ENCODE results near the gene ARL14EPL.
A peak's percentile ranks its signal among the peaks of the same experiment; 100 is the strongest.

The ARL14EPL gene

DNA sequence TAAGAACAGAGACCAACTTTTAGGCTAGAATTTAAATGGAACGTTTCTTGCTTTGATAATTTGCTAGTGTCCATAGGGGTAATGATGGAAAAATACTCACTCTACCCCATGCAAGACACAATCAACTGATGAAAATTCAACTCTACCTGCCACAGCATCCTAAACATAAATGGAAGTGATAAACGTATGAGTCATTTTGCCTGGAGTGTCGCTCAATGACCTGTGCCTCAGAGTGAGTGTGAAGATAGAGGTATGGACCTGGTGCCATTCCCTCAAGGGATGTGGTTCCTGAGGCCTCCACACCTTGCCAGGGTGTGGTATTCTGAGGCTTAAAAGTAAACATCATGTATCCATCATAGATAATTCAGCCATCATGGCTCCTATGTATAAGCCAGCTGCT is 14.0 kb downstream of the ARL14EPL start:
- Histone ChIP-seq H3K9me3 (ENCODE audit: control insufficient read depth, low read length) (no peaks in the 10 kb centered on the region), H3K27ac (ENCODE audit: low read depth, low read length, severe bottlenecking) (no peak overlapping the region), H3K4me3 (ENCODE audit: extremely low read depth, insufficient read depth, low read length, poor library complexity, severe bottlenecking) (no peak overlapping the region), H3K36me3 (ENCODE audit: control insufficient read depth, insufficient read depth, low read length) (no peaks in the 10 kb centered on the region), H3K4me1 (ENCODE audit: control insufficient read depth, insufficient read depth, low read length, poor library complexity, severe bottlenecking) (no peaks in the 10 kb centered on the region)
- WGBS, 2 experiments (ENCODE audit: insufficient coverage in 2 of 2), result no CpG with 5 or more reads among the region's 3 CpGs

DNA sequence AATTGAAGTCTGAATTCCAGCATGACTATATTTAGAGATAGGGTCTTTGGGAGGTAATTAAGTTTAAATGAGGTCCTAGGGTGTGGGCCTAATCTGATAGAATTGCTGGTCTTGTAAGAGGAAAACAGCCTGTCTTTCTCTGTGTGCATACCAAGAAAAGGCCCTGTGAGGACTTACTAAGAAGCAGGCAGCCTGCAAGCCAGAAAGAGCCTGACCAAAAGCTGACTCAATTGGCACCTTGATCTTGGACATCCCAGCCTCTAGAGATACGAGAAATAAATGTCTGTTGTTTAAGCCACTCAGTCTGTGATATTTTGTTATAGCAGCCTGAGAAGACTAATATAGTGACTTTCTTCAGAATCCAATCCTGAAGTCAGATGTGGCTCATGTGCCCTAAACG is 14.6 kb downstream of the ARL14EPL start:
- Histone ChIP-seq H3K9me3 (ENCODE audit: control insufficient read depth, low read length) (no peaks in the 10 kb centered on the region), H3K36me3 (ENCODE audit: control insufficient read depth, insufficient read depth, low read length) (no peaks in the 10 kb centered on the region), H3K4me1 (ENCODE audit: control insufficient read depth, insufficient read depth, low read length, poor library complexity, severe bottlenecking) (no peaks in the 10 kb centered on the region), H3K4me3 (ENCODE audit: extremely low read depth, insufficient read depth, low read length, poor library complexity, severe bottlenecking) (no peak overlapping the region), H3K27ac (ENCODE audit: low read depth, low read length, severe bottlenecking) (no peak overlapping the region)
- WGBS, 2 experiments (ENCODE audit: insufficient coverage in 2 of 2), result 100% methylated on average over 1 of the region's 2 CpGs; no CpG with 5 or more reads in 1 of the 2 experiments

DNA sequence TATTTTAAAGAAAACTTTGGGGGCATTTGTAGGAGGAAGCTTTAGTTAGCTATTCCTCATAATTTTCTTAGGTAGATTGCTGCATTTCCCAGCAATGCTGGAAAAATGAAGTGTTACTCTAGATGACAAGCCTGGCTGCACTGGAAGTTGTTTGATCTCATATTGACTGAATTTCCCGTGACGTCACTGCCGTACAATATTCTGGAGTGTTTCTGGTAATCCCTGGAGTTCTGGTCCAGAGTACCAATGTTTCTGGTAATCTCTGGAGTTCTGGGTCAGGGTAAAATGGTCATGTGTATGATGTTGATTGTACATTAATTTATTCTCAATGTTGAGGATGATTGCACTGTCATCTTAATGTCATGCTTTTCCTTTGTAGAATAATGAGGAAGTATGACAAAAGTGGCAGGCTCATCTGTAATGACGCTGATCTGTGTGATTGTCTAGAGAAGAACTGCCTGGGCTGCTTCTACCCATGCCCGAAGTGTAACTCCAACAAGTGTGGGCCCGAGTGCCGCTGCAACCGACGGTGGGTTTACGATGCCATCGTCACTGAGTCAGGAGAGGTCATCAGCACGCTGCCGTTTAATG is 26.2 kb downstream of the ARL14EPL start:
- Histone ChIP-seq H3K4me3 (ENCODE audit: extremely low read depth, insufficient read depth, low read length, poor library complexity, severe bottlenecking) (no peak overlapping the region), H3K27ac (ENCODE audit: low read depth, low read length, severe bottlenecking) (no peak overlapping the region), H3K9me3 (ENCODE audit: control insufficient read depth, low read length) (no peaks in the 10 kb centered on the region), H3K4me1 (ENCODE audit: control insufficient read depth, insufficient read depth, low read length, poor library complexity, severe bottlenecking) (no peaks in the 10 kb centered on the region), H3K36me3 (ENCODE audit: control insufficient read depth, insufficient read depth, low read length) (no peaks in the 10 kb centered on the region)
- WGBS, 2 experiments (ENCODE audit: insufficient coverage in 2 of 2), result 93 to 94% methylated on average over 9 to 12 of the region's 13 CpGs

DNA sequence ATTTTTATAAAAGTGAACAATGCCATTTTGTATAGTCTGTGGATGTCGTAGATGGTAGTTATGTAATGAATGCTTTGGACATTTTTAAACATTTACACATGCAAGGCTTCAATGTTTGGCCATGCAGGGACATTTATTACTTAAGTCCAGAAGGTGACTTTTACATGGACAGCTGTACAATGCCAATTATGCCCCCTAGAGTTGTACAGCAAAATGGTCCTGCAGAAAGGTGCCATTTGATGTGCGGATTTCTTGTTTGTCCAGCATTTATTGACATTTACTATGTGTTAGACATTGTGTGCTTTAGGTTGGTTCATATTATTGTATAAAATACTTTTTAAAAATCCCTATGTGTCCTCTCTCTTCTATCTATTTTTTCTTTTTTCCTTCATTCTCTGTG is 30.1 kb downstream of the ARL14EPL start:
- WGBS, 2 experiments (ENCODE audit: insufficient coverage in 2 of 2), result no CpG with 5 or more reads among the region's 2 CpGs
- H3K4me3 ChIP-seq (ENCODE audit: extremely low read depth, insufficient read depth, low read length, poor library complexity, severe bottlenecking), result no peak overlapping the region
- no peaks in the 10 kb centered on the region for H3K9me3 ChIP-seq (ENCODE audit: control insufficient read depth, low read length)
- no peaks in the 10 kb centered on the region for H3K4me1 ChIP-seq (ENCODE audit: control insufficient read depth, insufficient read depth, low read length, poor library complexity, severe bottlenecking)
- no peaks in the 10 kb centered on the region for H3K36me3 ChIP-seq (ENCODE audit: control insufficient read depth, insufficient read depth, low read length)
- H3K27ac ChIP-seq (ENCODE audit: low read depth, low read length, severe bottlenecking), result no peak overlapping the region

DNA sequence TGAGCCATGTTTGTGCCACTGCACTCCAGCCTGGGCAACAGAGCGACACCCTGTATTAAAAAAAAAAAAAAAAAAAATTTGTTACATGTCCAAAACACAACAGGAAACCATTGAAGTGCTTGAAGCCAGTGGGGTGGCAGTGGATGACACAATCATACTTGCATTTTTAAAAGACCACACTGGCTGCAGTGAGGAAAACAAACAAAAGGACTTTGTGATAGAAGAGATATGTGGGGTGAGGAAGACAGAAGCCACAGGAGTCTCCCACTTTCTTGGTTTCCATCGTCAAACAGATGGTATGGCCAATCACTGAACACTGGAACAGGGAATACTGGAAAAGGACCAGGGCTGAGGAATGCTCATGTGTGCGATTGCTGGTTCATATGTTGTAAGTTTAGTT is 31.7 kb downstream of the ARL14EPL start:
- 86 to 97% methylated on average over 1 to 2 of the region's 3 CpGs for WGBS, 2 experiments (ENCODE audit: insufficient coverage in 2 of 2)
- Histone ChIP-seq H3K9me3 (ENCODE audit: control insufficient read depth, low read length) (no peaks in the 10 kb centered on the region), H3K4me1 (ENCODE audit: control insufficient read depth, insufficient read depth, low read length, poor library complexity, severe bottlenecking) (no peaks in the 10 kb centered on the region), H3K27ac (ENCODE audit: low read depth, low read length, severe bottlenecking) (no peak overlapping the region), H3K4me3 (ENCODE audit: extremely low read depth, insufficient read depth, low read length, poor library complexity, severe bottlenecking) (no peak overlapping the region), H3K36me3 (ENCODE audit: control insufficient read depth, insufficient read depth, low read length) (no peaks in the 10 kb centered on the region)

DNA sequence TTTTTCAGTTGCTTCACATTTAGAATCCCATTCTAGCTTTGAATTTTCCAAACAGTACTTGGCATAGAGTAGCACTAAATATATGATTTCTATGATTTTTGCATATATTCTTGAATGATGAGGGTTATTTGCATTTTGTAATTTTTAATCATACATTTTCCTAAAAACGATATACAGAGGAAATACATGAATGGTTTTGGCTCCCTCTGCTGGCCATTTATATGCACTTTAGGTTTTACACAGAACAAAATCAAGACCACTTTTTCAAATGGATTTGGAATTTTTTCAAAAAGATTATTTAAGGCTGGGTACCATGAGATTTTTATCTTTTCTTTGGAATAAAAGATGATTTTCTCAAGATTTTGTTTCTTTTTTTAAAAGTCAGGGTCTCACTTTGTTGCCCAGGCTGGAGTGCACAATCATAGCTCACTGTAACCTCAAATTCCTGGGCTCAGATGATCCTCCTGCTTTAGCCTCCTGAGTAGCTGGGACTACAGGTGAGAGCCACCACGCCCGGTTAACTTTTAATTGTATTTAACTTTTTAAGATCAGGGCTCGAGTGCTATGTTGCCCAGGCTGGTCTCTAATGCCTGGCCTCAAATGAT is 35.9 kb downstream of the ARL14EPL start:
- WGBS, 2 experiments (ENCODE audit: insufficient coverage in 2 of 2), result 0 to 22% methylated on average over 2 to 3 of the region's 4 CpGs
- no peaks in the 10 kb centered on the region for H3K9me3 ChIP-seq (ENCODE audit: control insufficient read depth, low read length)
- H3K36me3 ChIP-seq (ENCODE audit: control insufficient read depth, insufficient read depth, low read length), result no peaks in the 10 kb centered on the region
- no peak overlapping the region for H3K27ac ChIP-seq (ENCODE audit: low read depth, low read length, severe bottlenecking)
- H3K4me1 ChIP-seq (ENCODE audit: control insufficient read depth, insufficient read depth, low read length, poor library complexity, severe bottlenecking), result no peaks in the 10 kb centered on the region
- no peak overlapping the region for H3K4me3 ChIP-seq (ENCODE audit: extremely low read depth, insufficient read depth, low read length, poor library complexity, severe bottlenecking)

DNA sequence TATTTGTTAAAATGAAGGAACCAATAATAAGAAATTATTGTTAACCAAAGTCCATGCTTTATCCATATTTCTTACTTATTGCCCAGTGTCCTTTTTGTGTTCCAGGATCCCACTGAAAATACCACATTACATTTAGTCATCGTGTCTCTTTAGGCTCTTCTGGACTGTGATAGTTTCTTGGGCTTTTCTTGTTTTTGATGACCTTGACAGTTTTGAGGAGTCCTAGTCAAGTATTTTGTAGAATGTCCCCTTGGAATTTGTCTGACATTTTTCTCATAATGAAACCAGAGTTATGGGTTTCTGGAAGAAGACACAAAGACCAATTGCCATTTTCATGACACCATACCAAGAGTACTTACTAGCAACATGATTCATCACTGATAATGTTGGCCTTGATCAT is 38.9 kb downstream of the ARL14EPL start:
- Histone ChIP-seq H3K27ac (ENCODE audit: low read depth, low read length, severe bottlenecking) (no peak overlapping the region), H3K36me3 (ENCODE audit: control insufficient read depth, insufficient read depth, low read length) (no peaks in the 10 kb centered on the region), H3K4me3 (ENCODE audit: extremely low read depth, insufficient read depth, low read length, poor library complexity, severe bottlenecking) (no peak overlapping the region), H3K4me1 (ENCODE audit: control insufficient read depth, insufficient read depth, low read length, poor library complexity, severe bottlenecking) (no peaks in the 10 kb centered on the region), H3K9me3 (ENCODE audit: control insufficient read depth, low read length) (no peaks in the 10 kb centered on the region)
- WGBS, 2 experiments (ENCODE audit: insufficient coverage in 2 of 2), result no CpG with 5 or more reads among the region's 1 CpG

DNA sequence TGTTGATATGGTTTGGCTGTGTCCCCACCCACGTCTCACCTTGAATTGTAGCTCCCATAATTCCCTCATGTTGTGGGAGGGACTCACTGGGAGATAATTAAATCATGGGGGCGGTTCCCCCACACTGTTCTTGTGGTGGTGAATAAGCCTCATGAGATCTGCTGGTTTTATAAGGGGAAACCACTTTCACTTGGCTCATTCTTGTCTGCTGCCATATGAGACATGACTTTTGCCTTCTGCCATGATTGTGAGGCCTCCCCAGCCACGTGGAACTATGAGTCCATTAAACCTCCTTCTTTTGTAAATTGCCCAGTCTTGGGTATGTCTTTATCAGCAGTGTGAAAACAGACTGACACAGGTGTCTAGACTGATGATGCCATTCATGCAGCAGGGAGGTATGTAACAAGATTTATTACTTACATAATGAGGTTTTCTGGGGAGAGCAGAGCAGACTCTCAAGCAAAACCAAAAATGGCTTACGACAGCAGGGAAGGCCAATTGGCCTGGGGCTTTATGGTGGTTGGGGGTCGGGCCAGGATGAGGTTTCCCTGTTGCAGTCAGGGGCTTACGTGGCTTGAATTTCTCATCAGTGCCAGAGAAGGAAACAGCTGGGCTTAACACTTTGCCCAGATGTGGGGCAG is 43.0 kb downstream of the ARL14EPL start:
- Histone ChIP-seq H3K36me3 (ENCODE audit: control insufficient read depth, insufficient read depth, low read length) (no peaks in the 10 kb centered on the region), H3K9me3 (ENCODE audit: control insufficient read depth, low read length) (no peaks in the 10 kb centered on the region), H3K27ac (ENCODE audit: low read depth, low read length, severe bottlenecking) (no peak overlapping the region), H3K4me3 (ENCODE audit: extremely low read depth, insufficient read depth, low read length, poor library complexity, severe bottlenecking) (no peak overlapping the region), H3K4me1 (ENCODE audit: control insufficient read depth, insufficient read depth, low read length, poor library complexity, severe bottlenecking) (no peaks in the 10 kb centered on the region)
- 86 to 100% methylated on average over 3 to 4 of the region's 6 CpGs for WGBS, 2 experiments (ENCODE audit: insufficient coverage in 2 of 2)

DNA sequence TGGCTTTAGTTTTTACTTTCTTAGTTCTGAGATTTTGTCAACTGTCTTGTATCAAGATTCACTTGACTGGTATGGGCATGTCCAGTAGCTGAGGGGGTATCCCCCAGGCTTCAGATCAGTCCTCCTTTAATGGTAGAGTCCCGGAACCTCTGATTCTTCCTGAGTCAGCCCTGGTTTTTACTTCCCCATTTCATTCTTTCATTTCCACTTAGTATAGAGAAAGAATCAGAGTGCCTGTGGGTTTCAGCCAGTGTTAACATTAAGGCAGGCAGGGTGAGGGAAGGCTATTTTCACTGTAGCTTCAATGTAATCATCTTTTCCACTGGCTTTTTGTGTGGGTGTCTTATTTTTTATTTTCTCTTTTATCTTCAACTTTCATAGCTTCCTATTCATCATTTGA is 44.2 kb downstream of the ARL14EPL start:
- Histone ChIP-seq H3K9me3 (ENCODE audit: control insufficient read depth, low read length) (no peaks in the 10 kb centered on the region), H3K4me3 (ENCODE audit: extremely low read depth, insufficient read depth, low read length, poor library complexity, severe bottlenecking) (no peak overlapping the region), H3K27ac (ENCODE audit: low read depth, low read length, severe bottlenecking) (no peak overlapping the region), H3K36me3 (ENCODE audit: control insufficient read depth, insufficient read depth, low read length) (no peaks in the 10 kb centered on the region), H3K4me1 (ENCODE audit: control insufficient read depth, insufficient read depth, low read length, poor library complexity, severe bottlenecking) (no peaks in the 10 kb centered on the region)
- WGBS, 2 experiments (ENCODE audit: insufficient coverage in 2 of 2), result no CpG with 5 or more reads among the region's 1 CpG

DNA sequence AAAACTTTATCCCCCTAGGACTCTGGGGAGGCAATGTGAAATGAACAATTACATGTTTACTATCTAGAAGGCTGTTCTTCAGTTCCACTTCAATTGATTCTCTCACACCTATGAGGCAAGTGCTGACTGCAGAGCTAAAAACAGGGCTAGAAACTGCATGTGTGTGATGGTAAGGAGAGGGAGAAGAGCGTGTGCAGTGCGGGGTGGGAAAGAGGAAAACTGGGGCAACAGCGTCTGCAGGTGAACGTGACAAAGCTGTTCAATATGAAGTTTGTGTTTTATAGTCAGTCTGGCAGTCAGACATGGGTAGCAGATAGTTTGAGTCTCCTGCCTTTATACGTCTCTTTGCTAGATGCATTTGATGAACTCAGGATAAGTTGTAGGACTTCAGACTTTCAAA is 45.9 kb downstream of the ARL14EPL start:
- H3K4me3 ChIP-seq (ENCODE audit: extremely low read depth, insufficient read depth, low read length, poor library complexity, severe bottlenecking), result no peak overlapping the region
- no peak overlapping the region for H3K27ac ChIP-seq (ENCODE audit: low read depth, low read length, severe bottlenecking)
- H3K4me1 ChIP-seq (ENCODE audit: control insufficient read depth, insufficient read depth, low read length, poor library complexity, severe bottlenecking), result no peaks in the 10 kb centered on the region
- H3K9me3 ChIP-seq (ENCODE audit: control insufficient read depth, low read length), result no peaks in the 10 kb centered on the region
- H3K36me3 ChIP-seq (ENCODE audit: control insufficient read depth, insufficient read depth, low read length), result no peaks in the 10 kb centered on the region
- 87 to 98% methylated on average over 5 of the region's 5 CpGs for WGBS, 2 experiments (ENCODE audit: insufficient coverage in 2 of 2)

DNA sequence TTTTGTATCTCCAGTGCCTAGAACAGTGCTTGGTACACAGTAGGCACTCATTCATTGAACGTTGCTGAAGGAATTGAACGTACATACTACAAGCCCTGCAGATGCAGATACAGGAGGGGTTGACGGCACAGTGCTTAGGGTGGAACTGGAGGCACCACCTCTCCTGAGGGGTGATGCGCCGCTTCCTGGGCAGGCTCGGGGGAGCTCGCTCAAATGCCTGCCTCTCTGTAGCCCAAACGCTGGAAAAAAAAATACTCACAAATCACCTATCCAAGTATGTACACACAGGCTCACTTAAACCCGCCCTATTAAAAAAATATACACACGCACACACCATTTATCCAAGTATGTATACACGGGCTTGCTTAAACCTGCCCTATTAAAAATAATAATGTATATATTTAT is 52.0 kb downstream of the ARL14EPL start:
- Histone ChIP-seq H3K27ac (ENCODE audit: low read depth, low read length, severe bottlenecking) (no peak overlapping the region), H3K36me3 (ENCODE audit: control insufficient read depth, insufficient read depth, low read length) (peaks cover 6% of the 10 kb centered on the region), H3K4me1 (ENCODE audit: control insufficient read depth, insufficient read depth, low read length, poor library complexity, severe bottlenecking) (no peaks in the 10 kb centered on the region), H3K4me3 (ENCODE audit: extremely low read depth, insufficient read depth, low read length, poor library complexity, severe bottlenecking) (peak overlapping the region; percentile 59), H3K9me3 (ENCODE audit: control insufficient read depth, low read length) (no peaks in the 10 kb centered on the region)
- WGBS, 2 experiments (ENCODE audit: insufficient coverage in 2 of 2), result 27 to 54% methylated on average over 6 to 9 of the region's 11 CpGs
